OCI-LY7 (cell line): ENCODE measurements around the gene CACNA2D1.
"Not testable (repeated sequence)": the region's sequence is repeated elsewhere in the genome, so short reads cannot be mapped to it uniquely, and the experiment has no call there.

Source experiments
- CTCF ChIP-seq: fragments of 200-600 bp; sonication (generic); conservative IDR thresholded peaks from 2 replicates; pipeline ENCODE4 v1.5.1; 2014; ENCODE audit warnings: mild to moderate bottlenecking, antibody characterized with exemption, low read length, moderate library complexity, mixed read lengths
- EZH2phosphoT487 ChIP-seq: fragments of 200-600 bp; sonication (generic); IDR thresholded peaks from 2 replicates; pipeline ENCODE4 v1.6.1; 2018; ENCODE audit warnings: low read depth, borderline replicate concordance, mild to moderate bottlenecking, mixed run types, antibody characterized with exemption, low read length, moderate library complexity, mixed read lengths

GRCh38 chr7:82386571-82386970, 57.0 kb downstream of the CACNA2D1 start:
- TF ChIP-seq CTCF, EZH2phosphoT487: not testable (repeated sequence)
